HPDE6-E6E7 (cell line): ENCODE data around the gene NIP7.
"Not testable (repeated sequence)": the region's sequence is repeated elsewhere in the genome, so short reads cannot be mapped to it uniquely, and the experiment has no call there.

Source experiments
- DNase-seq: peaks from one replicate; pipeline ENCODE4 v3.0.0; 2011; ENCODE audit warnings: missing footprints; ENCODE audit errors: extremely low spot score

NIP7 gene

GRCh38 chr16:69345923-69346322 lies 6.4 kb downstream of the NIP7 start:
- no peak for DNase-seq

- no peak for DNase-seq
Measured at GRCh38 chr16:69346683-69347082, 7.1 kb downstream of the NIP7 start.

GRCh38 chr16:69348222-69348621 lies 8.7 kb downstream of the NIP7 start:
- no peak for DNase-seq

DNA sequence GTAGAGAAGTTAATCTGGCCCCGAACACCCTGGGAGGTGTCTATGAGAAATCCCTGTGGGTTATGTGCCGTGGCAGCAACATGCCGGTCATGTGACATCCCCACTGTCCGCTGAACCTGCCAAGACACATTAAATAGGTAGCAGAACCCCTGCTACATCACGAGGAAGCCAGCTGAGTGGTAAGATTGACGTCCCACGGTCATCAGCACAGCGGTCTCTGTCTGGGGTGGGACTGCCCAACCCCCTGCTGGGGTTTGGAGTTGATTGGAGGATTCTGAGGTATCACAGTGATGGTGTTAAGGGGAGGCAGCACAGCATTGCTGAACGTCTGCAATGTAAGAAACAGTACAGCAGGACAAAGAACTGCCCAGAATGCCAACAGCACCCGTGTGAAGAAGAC lies 10.0 kb downstream of the NIP7 start:
- DNase-seq, result no peak

DNA sequence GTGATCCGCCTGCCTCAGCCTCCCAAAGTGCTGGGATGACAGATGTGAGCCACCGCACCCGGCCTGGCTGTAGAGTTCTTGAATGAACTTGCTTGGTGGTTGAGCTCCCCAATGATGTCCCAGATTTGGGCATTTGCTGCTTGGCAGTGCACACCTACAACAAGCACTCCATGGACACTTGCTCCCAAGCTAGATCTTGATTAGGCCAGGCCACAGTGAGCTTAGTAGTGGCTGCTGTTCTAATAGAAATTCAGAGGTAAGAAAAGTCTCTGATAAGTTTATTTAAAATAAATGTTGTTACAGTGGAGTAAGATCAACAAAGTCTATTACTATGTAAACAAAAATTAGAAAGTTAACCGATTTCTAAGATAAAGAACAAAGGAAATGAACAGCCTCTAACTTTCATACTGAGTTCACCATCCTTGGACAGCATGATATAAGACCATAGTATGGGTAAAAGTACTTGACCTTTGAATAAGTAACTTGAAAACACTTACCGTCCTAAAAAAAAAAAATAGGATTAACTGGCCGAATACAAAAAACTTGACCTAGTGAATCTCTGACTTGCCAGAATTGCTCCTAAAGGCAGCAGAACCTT lies 11.1 kb downstream of the NIP7 start:
- no peak for DNase-seq

GRCh38 chr16:69351309-69352027 lies 11.9 kb downstream of the NIP7 start, which contains the start of gene TMED6:
Gene TMED6, minus strand, starts transcription at chr16:69351786. Its CDS starts 33 bp downstream, at chr16:69351753.
- no peak for DNase-seq

- not testable (repeated sequence) for DNase-seq
Measured at GRCh38 chr16:69360070-69360469, 20.5 kb downstream of the NIP7 start.

GRCh38 chr16:69363281-69363717 lies 23.7 kb downstream of the NIP7 start:
- no peak for DNase-seq

DNA sequence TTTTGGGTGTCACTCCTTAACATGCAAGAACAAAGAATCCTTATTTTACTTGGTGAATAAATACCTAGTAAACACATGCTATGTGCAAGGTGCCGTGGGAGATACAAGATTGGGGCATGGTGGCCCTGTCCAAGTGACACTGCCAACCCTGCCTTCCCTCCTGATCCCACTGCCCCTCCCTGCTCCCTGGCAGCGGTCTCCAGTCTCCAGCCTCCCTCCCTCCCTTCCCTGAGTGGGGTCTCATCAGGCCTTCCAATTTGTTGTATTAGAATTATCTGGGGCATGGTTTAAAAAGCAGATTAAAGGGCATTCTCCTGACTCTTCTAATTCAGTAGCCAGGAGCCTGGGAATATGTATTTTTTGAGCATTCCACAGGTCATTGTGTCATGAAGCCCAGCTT lies 24.5 kb downstream of the NIP7 start:
- no peak for DNase-seq

DNA sequence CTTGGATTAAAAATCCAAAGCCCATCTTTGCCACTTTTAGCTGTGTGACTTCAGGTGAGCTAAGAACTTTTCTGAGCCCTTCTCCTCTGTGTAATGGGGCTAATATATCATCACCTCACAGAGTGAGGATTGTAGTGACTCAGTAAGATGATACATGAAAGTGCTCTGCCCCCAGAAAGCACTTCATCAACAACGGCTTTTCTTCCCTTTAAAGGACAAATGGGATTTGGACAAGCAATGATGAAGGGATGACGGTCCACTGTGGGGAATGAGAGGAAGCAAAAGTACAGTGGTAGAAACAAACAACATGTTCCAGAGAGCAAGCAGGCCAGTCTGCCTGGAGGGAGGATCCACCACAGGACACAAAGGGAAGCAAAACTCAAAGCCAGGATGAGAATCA lies 26.3 kb downstream of the NIP7 start:
- DNase-seq, result no peak

GRCh38 chr16:69366431-69366830 lies 26.9 kb downstream of the NIP7 start:
- DNase-seq, result no peak

DNA sequence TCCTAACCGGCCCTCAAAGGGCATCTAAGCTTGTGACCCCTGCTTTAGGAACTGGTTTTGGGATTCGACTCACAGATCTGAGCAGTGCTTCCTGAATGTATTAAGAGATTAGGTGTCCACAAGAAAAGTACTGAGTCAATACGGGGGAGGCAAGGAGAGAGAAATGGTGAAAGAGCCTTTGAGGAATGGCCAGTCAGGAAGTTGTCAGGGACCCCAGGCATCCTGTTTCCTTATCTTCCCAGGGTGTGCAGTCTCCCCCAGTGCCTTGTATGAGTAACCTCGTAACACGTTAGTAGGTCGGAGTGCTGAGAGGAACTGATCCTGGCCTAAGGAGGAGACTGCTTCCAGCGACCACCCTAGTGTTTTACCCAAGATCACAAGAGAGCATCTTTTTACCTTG lies 28.4 kb downstream of the NIP7 start:
- DNase-seq, result no peak

DNA sequence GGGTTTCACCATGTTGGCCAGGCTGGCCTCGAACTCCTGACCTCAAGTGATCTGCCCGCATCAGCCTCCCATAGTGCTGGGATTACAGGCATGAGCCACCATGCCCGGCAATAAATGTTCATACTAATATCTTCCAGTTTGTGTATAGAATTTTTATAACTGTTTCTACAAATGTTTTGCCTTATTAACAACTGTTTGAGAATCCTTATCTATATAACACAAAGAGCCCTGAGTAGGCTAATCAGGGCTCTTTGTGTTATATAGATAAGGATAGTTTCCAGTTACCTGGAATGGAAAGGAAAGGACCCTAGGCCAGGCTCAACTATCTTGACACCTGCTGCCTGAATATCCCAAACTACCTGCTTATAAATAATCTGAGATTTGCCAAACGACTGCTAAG lies 29.3 kb downstream of the NIP7 start:
- DNase-seq, result no peak

DNA sequence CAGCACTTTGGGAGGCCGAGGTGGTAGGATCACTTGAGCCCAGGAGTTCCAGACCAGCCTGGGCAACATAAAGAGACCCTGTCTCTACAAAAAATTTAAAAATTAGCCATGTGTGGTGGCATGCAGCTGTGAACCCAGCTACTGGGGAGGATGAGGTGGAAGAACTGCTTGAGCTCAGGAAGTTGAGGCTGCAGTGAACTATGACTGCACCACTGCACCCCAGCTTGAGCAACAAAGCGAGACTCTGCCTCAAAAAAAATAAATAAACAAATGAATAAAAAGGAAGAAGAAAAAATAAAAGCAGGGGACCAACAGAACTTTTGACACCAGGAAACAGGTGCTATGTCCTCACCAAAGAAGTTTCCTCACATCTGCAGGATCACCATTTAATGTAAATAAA lies 32.0 kb downstream of the NIP7 start:
- DNase-seq, result no peak

DNA sequence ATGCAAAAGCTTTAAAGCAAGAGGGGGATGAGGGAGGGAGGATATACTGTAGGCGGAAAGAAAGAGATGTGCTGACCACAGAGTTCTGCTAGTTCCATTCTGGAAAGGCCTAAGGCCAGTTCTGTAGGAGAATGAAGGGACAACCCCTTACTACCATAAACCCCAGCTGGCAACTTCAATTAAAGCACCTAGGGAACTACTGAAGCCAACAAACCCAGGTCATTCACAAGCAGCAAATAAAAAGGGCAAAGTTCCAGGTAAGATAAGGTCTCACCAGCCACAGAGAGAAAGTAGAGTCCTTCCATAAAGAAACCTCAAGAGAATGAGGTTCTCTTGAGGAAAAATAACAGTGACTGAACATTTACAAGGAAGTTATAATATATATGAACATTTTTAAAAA lies 33.4 kb downstream of the NIP7 start:
- no peak for DNase-seq

- DNase-seq, result no peak
Measured at GRCh38 chr16:69376393-69377059, 37.0 kb downstream of the NIP7 start.

- no peak for DNase-seq
Measured at GRCh38 chr16:69378036-69378435, 38.5 kb downstream of the NIP7 start.

DNA sequence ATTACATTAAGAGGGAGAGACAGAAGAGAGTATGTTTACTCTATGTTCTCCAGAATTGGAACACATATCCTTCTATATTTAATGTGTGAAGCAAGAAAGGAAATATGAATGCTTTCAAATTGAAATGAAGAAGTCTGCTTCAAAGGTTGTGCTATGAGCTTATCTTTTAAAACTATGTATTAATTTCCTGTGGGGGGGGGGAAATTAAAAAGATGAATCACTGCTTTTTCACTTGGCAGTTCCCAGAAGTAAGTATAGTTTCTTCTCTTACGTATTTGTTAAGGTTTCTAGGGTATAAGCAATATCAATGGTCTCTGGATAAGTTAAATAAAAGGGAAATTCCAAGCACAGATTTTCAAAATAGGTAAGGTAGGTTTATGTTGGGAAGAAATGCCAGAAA lies 39.2 kb downstream of the NIP7 start:
- no peak for DNase-seq

DNA sequence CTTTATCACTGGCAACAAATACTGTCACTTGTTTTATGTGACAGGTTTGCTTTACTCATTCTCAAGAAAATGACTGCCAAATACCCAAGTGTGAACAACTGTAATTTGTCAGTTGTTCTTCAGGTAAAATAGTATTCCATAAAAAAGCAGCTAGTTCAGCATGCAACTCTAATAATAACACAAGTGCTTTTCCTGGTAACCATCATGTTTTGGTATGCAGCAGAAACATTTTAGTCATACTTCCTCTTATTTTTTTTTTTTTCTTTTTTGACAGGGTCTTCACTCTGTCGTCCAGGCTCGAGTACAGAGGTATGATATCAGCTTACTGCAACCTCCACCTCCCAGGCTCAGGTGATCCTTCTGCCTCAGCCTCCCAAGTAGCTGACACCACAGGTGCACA lies 41.7 kb downstream of the NIP7 start:
- DNase-seq, result no peak

GRCh38 chr16:69382421-69382820 lies 42.8 kb downstream of the NIP7 start:
- no peak for DNase-seq

DNA sequence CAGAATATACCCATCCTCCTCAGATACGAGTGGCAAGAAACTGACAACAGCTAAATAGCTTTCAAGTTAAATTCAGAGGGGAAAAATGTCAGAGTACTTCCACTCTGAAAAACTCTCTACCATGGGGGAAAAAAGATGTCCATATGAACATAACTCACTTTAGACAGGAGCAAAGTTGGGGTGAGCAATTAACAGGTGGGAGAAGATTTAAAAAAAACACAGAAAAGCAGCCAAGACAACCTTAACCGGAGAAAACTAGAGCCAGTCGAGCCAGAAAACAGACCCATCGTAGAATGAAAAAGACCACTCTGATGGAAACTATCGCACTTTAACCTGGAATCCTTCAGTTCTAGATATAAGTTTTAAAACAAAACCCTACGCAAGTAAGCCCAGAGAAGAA lies 45.4 kb downstream of the NIP7 start:
- DNase-seq, result no peak

DNA sequence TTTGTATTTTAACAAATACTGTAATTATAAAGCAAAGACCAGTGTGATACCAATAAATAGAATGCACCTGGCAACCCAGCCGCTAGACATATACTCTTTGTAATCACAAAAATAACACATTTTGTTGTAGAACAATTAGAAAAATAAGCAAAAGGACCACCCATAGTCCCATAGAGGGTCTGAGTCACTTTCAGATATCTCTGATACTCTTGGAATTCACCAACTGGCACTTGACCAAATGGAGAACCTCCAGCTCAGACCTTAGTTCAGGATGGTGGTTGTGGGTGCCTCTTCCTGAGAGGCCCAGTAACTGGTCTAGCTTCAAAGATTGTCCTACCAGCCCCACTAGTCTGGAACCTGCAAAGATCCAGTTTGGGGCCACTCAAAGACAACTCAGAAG lies 47.0 kb downstream of the NIP7 start:
- DNase-seq, result no peak
